GM18951 (cell line): Measurements from ENCODE around the gene PAK1.

Source experiments
- POLR2A ChIP-seq: IDR thresholded peaks from 4 replicates; pipeline ENCODE4 v1.6.1; 2011; ENCODE audit warnings: mild to moderate bottlenecking; ENCODE audit not compliant: insufficient read length, insufficient read depth; ENCODE audit errors: extremely low read depth
- in situ Hi-C: fragments of 300-500 bp; cut with MboI; formaldehyde crosslinking; loops from one replicate; pipeline ENCODE4 v1.12.0; 2022; ENCODE audit warnings: low sequenced_read_pairs, mixed read lengths, inconsistent platforms; ENCODE audit not compliant: unreplicated experiment

The PAK1 gene

GRCh38 chr11:77379934-77380333 is 94.0 kb downstream of the PAK1 start:
- in situ Hi-C loops: no loop called here

GRCh38 chr11:77379253-77379652 is 94.6 kb downstream of the PAK1 start:
- TF ChIP-seq POLR2A: no peak
- in situ Hi-C loops: no loop called here

More at GRCh38 chr11:77379934-77380333, 94.0 kb downstream of the PAK1 start:
- no peak for TF ChIP-seq POLR2A

GRCh38 chr11:77377734-77378133 is 96.2 kb downstream of the PAK1 start:
- no peak for TF ChIP-seq POLR2A
- in situ Hi-C loops: no loop called here

- in situ Hi-C loops: no loop called here
- TF ChIP-seq POLR2A: no peak
Observed at GRCh38 chr11:77375107-77375506, 98.8 kb downstream of the PAK1 start.

- no peak for TF ChIP-seq POLR2A
- in situ Hi-C loops: no loop called here
Observed at GRCh38 chr11:77374611-77375031, 99.3 kb downstream of the PAK1 start.

- no peak for TF ChIP-seq POLR2A
- in situ Hi-C loops: no loop called here
Observed at GRCh38 chr11:77374108-77374507, 99.8 kb downstream of the PAK1 start.

GRCh38 chr11:77372726-77373125 is 101.2 kb downstream of the PAK1 start:
- no peak for TF ChIP-seq POLR2A
- in situ Hi-C loops: no loop called here

- TF ChIP-seq POLR2A: no peak
- in situ Hi-C loops: no loop called here
Observed at GRCh38 chr11:77371646-77372045, 102.2 kb downstream of the PAK1 start.

GRCh38 chr11:77370217-77370616 is 103.7 kb downstream of the PAK1 start:
- in situ Hi-C loops: no loop called here

GRCh38 chr11:77361184-77361583 is 112.7 kb downstream of the PAK1 start:
- in situ Hi-C loops: no loop called here
- TF ChIP-seq POLR2A: no peak

More at GRCh38 chr11:77370217-77370616, 103.7 kb downstream of the PAK1 start:
- TF ChIP-seq POLR2A: no peak

GRCh38 chr11:77359481-77359880 is 114.4 kb downstream of the PAK1 start:
- in situ Hi-C loops: no loop called here
- no peak for TF ChIP-seq POLR2A

GRCh38 chr11:77353131-77353530 is 120.8 kb downstream of the PAK1 start:
- in situ Hi-C loops: no loop called here

GRCh38 chr11:77351281-77351886 is 122.5 kb downstream of the PAK1 start:
- in situ Hi-C loops: no loop called here
- TF ChIP-seq POLR2A: no peak

More at GRCh38 chr11:77353131-77353530, 120.8 kb downstream of the PAK1 start:
- no peak for TF ChIP-seq POLR2A

- TF ChIP-seq POLR2A: no peak
- in situ Hi-C loops: no loop called here
Observed at GRCh38 chr11:77347948-77348347, 125.9 kb downstream of the PAK1 start.
